Suppressor macrophage treated with lipopolysaccharide for 1 hour (primary cell): Measurements from ENCODE around the gene DUSP7.

Experiments
- DNase-seq, 3 donors: peaks; one replicate each; pipeline ENCODE4 v3.0.0-alpha.2; 2020 to 2022

DUSP7 gene

DNA sequence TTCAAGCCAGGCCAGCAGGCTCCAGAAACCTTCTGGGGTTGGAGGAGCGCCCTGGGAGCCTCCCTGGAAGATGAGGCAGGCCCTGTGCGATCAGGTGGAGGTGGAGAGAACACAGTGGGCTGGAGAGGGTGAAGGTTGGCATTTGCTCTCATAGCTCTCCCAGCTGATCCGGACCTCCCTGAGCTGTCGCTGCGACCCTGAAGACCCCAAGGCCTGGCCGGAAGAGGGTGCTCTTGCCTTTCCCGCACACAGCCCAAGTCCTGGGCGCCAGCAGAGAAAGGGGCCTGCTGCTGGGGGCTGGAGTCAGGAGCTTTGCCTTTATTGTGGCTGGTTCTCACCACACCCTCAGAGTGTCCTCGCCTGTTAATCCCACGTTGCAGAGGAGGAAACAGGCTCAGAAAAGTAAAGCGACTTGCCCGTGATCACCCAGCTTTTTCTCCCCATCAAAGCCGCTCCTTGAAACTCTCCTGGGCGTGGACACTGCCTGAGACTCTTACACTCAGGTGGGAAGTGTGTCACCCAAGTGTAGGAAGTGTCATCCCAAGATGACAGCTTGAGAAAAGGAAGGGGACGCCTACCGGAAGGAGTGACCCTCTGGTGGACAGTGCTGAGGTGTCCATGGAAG lies 52.1 kb downstream of the DUSP7 start:
- DNase-seq = peak in 1 of 3 donors; percentile 28

GRCh38 chr3:52002748-52003147 lies 53.6 kb downstream of the DUSP7 start:
- DNase-seq = no peak

DNA sequence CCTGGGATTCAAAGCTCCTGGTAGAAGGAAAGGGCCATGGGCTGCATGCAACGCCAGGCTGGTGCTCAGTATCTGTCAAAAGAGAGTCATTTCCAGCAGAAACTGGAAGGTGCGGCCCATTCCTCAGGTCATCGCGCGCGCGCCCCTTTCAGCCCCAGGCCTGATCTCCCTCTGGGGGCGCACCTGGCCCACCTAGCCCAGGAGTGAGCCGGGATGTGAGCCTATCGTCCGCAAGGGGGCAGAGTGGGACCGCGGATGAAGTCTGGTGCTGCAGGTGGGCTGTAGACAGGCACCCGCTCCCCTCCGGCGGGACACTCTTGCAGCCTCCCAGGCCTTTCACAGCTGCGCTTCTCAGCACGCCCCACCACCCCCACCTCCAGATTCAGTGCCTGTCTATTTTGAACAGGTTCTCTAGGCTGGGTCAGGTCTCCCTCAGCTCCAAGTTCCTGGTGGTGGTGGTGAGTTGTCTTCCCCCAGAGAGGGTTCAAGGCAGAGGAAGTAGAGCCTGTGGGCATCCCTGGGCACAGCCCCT lies 54.9 kb downstream of the DUSP7 start:
- DNase-seq = peak; percentile 60 to 77 (median 66)

DNA sequence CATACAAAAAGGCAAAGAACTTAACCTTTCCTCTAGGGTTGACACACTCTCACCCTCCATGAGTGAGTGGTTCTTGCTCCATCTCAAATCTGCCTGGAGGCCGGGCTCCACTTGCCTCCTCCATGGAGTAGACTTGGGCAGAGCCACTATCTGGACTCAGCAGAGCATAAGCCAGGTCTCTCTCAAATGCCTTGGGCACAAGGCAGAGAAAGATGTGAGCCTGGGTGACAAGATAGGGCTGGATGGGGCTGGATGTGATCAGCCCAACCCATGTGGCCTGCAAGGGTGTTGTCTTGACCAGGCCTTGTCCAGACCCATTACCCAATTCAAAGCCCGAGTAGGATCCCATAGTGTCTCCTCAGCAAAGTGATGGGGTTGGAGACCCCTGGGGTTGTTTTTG lies 56.5 kb downstream of the DUSP7 start:
- DNase-seq = no peak
